ENCODE data around the gene CGN. TPM values are rescaled to one million over a fixed set of nuclear protein-coding genes. Genes with fewer than 3 reads are reported as not detected.

CGN gene
- total RNA-seq, 1 experiment from 2014 or later = 30.9 TPM

GRCh38 chr1:151546011-151546925, 35.1 kb downstream of the CGN start:
- Histone ChIP-seq H2BK12ac (ENCODE audit: insufficient read length, low read depth, low read length) (no peak overlapping the region), H3K79me2 (ENCODE audit: insufficient read depth, low read length) (peaks cover 4% of the 10 kb centered on the region; the same call in 1 of the 2 replicates), H4K5ac (ENCODE audit: insufficient read length, low read depth, low read length) (no peak overlapping the region), H3K56ac (ENCODE audit: insufficient read length, low read depth, low read length) (no peak overlapping the region), H3K9me3 (ENCODE audit: control insufficient read depth, low read depth, low read length) (no peaks in the 10 kb centered on the region), H2AK5ac (ENCODE audit: insufficient read length, low read length) (no peak overlapping the region), H3K27me3 (ENCODE audit: insufficient read depth, low read length) (no peaks in the 10 kb centered on the region), H3K23ac (ENCODE audit: insufficient read length, low read depth, low read length) (no peak overlapping the region), H2BK120ac (ENCODE audit: low read depth, low read length, poor library complexity, severe bottlenecking) (no peak overlapping the region), H4K91ac (ENCODE audit: insufficient read length, low read depth, low read length) (no peak overlapping the region), H3K4me2 (ENCODE audit: insufficient read depth, insufficient read length, low read length) (no peak overlapping the region), H3K4ac (ENCODE audit: low read depth, low read length) (no peak overlapping the region), H3K9ac (ENCODE audit: extremely low read depth, insufficient read length, low read length) (no peak overlapping the region), H4K20me1 (ENCODE audit: control insufficient read depth, insufficient read depth, insufficient read length) (no peaks in the 10 kb centered on the region), H3K79me1 (ENCODE audit: insufficient read depth, low read depth, low read length, poor library complexity, severe bottlenecking) (peaks cover 5% of the 10 kb centered on the region), H2BK20ac (ENCODE audit: low read depth, low read length, poor library complexity, severe bottlenecking) (peak overlapping the region; percentile 98), H2BK15ac (ENCODE audit: low read depth, low read length) (no peak overlapping the region), H3T11ph (ENCODE audit: low read length) (no peak overlapping the region), H4K8ac (replicated peaks; ENCODE audit: insufficient read length, low read depth, low read length) (no peak overlapping the region), H3K27ac (ENCODE audit: insufficient read length, low read depth, low read length) (peak overlapping the region; percentile 44), H3K18ac (ENCODE audit: insufficient read length, low read depth, low read length) (no peak overlapping the region), H3K4me1 (ENCODE audit: insufficient read depth, low read length) (peaks cover 8% of the 10 kb centered on the region; the same call in 1 of the 2 replicates), H3K23me2 (ENCODE audit: insufficient read length, low read depth, low read length, poor library complexity, severe bottlenecking) (peaks cover under 1% of the 10 kb centered on the region), H3K14ac (ENCODE audit: insufficient read depth, low read length) (no peak overlapping the region), H2BK5ac (ENCODE audit: insufficient read length, low read length) (no peak overlapping the region), H2AFZ (ENCODE audit: low read length) (no peak overlapping the region)
- no CpG with 5 or more reads among the region's 4 CpGs for WGBS (ENCODE audit: extremely low coverage, insufficient read length, low lambda C conversion rate)
- no peak for DNase-seq
- Mint-ChIP-seq H3K4me1 (peaks cover 38 to 39% of the 10 kb centered on the region in 2 experiments), H3K9me3 (no peaks in the 10 kb centered on the region), H3K27ac (peak overlapping the region; percentile 8 to 97 (median 94); a peak in 5 of 7 replicates), H3K36me3 (ENCODE audit: insufficient read depth in 1 of 3, low read depth in 3 of 3) (peaks cover 1 to 6% (median 6%) of the 10 kb centered on the region in 3 experiments; a peak in 4 of 7 replicates), H3K4me3 (no peak overlapping the region; a peak in 1 of 5 replicates), H3K27me3 (ENCODE audit: low read depth) (peaks cover 5% of the 10 kb centered on the region; the same call in 1 of the 2 replicates)
- no peak for TF ChIP-seq CTCF (conservative IDR thresholded peaks at IDR 0.05)
